ENCODE data around the gene NTM. TPM values are rescaled to one million over a fixed set of nuclear protein-coding genes. Genes with fewer than 3 reads are reported as not detected.

The NTM gene
- total RNA-seq, 1 experiment from 2014 or later: 9.9 TPM

- no peaks in the 10 kb centered on the region for H3K9me3 ChIP-seq (ENCODE audit: control insufficient read depth, low read depth, low read length)
- H3K79me1 ChIP-seq (ENCODE audit: insufficient read depth, low read depth, low read length, poor library complexity, severe bottlenecking): no peaks in the 10 kb centered on the region
- no peak overlapping the region for H2BK5ac ChIP-seq (ENCODE audit: insufficient read length, low read length)
- H3K9ac ChIP-seq (ENCODE audit: extremely low read depth, insufficient read length, low read length): no peak overlapping the region
- H2BK15ac ChIP-seq (ENCODE audit: low read depth, low read length): no peak overlapping the region
- H3K27me3 ChIP-seq (ENCODE audit: insufficient read depth, low read length): no peaks in the 10 kb centered on the region
- no peak overlapping the region for H3K27ac ChIP-seq (ENCODE audit: insufficient read length, low read depth, low read length)
- no peak overlapping the region for H3K56ac ChIP-seq (ENCODE audit: insufficient read length, low read depth, low read length)
- H2AFZ ChIP-seq (ENCODE audit: low read length): no peak overlapping the region
- no peak overlapping the region for H2BK12ac ChIP-seq (ENCODE audit: insufficient read length, low read depth, low read length)
- no peak overlapping the region for H3K4me2 ChIP-seq (ENCODE audit: insufficient read depth, insufficient read length, low read length)
- H2AK5ac ChIP-seq (ENCODE audit: insufficient read length, low read length): no peak overlapping the region
- peaks cover 8% of the 10 kb centered on the region for H3K27me3 Mint-ChIP-seq (ENCODE audit: low read depth)
- H3K18ac ChIP-seq (ENCODE audit: insufficient read length, low read depth, low read length): no peak overlapping the region
- H3T11ph ChIP-seq (ENCODE audit: low read length): no peak overlapping the region
- H3K14ac ChIP-seq (ENCODE audit: insufficient read depth, low read length): no peak overlapping the region
- H4K20me1 ChIP-seq (ENCODE audit: control insufficient read depth, insufficient read depth, insufficient read length): no peaks in the 10 kb centered on the region
- H2BK20ac ChIP-seq (ENCODE audit: low read depth, low read length, poor library complexity, severe bottlenecking): no peak overlapping the region
- WGBS (ENCODE audit: extremely low coverage, insufficient read length, low lambda C conversion rate): no CpG with 5 or more reads among the region's 22 CpGs
- H4K91ac ChIP-seq (ENCODE audit: insufficient read length, low read depth, low read length): no peak overlapping the region
- peaks cover 2% of the 10 kb centered on the region; the same call in 1 of the 2 replicates for H3K4me1 ChIP-seq (ENCODE audit: insufficient read depth, low read length)
- no peak overlapping the region for H4K5ac ChIP-seq (ENCODE audit: insufficient read length, low read depth, low read length)
- no peak overlapping the region for H4K8ac ChIP-seq (replicated peaks; ENCODE audit: insufficient read length, low read depth, low read length)
- no peak for TF ChIP-seq CTCF (conservative IDR thresholded peaks at IDR 0.05)
- peak; percentile 28 for DNase-seq
- no peaks in the 10 kb centered on the region for H3K9me3 Mint-ChIP-seq
- H3K27ac Mint-ChIP-seq: no peak overlapping the region
- no peaks in the 10 kb centered on the region for H3K36me3 Mint-ChIP-seq (ENCODE audit: insufficient read depth in 1 of 3, low read depth in 3 of 3)
- no peak overlapping the region for H3K4me3 Mint-ChIP-seq
- no peak overlapping the region for H3K4ac ChIP-seq (ENCODE audit: low read depth, low read length)
- H3K23ac ChIP-seq (ENCODE audit: insufficient read length, low read depth, low read length): no peak overlapping the region
- H3K4me1 Mint-ChIP-seq: peaks cover 19 to 22% of the 10 kb centered on the region in 2 experiments
- no peaks in the 10 kb centered on the region for H3K79me2 ChIP-seq (ENCODE audit: insufficient read depth, low read length)
- H3K23me2 ChIP-seq (ENCODE audit: insufficient read length, low read depth, low read length, poor library complexity, severe bottlenecking): no peaks in the 10 kb centered on the region
- H2BK120ac ChIP-seq (ENCODE audit: low read depth, low read length, poor library complexity, severe bottlenecking): no peak overlapping the region
These were observed 312.1 kb downstream of the NTM start for GRCh38 chr11:131682373-131683015.
